Lung (tissue), 12 donors: ENCODE data around the gene GNA15. TPM values are rescaled to one million over a fixed set of nuclear protein-coding genes. Genes with fewer than 3 reads are reported as not detected.

Experiments
- ATAC-seq: fragments of 200-7000 bp; cut with Tn5 transposase; one replicate; pipeline ENCODE4 v1.9.1; 2020; ENCODE audit warnings: moderate number of reproducible peaks; ENCODE audit not compliant: insufficient read depth, low FRiP score
- DNase-seq, 3 donors: peaks; one replicate each; pipeline ENCODE4 v3.0.0-alpha.2; 2013 to 2017
- H3K27ac ChIP-seq, 2 donors: one replicate each; pipeline ENCODE4 v1.5.1; 2013; ENCODE audit warnings: mild to moderate bottlenecking in 2 of 2, moderate library complexity in 2 of 2, control low read depth in 1 of 2, inconsistent platforms in 1 of 2, low read depth in 1 of 2, low read length in 1 of 2
- H3K27me3 ChIP-seq, 3 donors: one replicate each; pipeline ENCODE4 v1.5.1; 2013; ENCODE audit warnings: low read length in 2 of 3; ENCODE audit not compliant: control insufficient read depth in 3 of 3, insufficient read depth in 3 of 3
- H3K36me3 ChIP-seq, 4 donors: one replicate each; pipeline ENCODE4 v1.5.1; 2013; ENCODE audit warnings: low read length in 4 of 4, mild to moderate bottlenecking in 1 of 4, moderate library complexity in 1 of 4; ENCODE audit not compliant: control insufficient read depth in 4 of 4, insufficient read depth in 4 of 4
- H3K4me1 ChIP-seq, 5 donors: one replicate each; pipeline ENCODE4 v1.5.1; 2013; ENCODE audit warnings: low read length in 5 of 5, mild to moderate bottlenecking in 2 of 5, moderate library complexity in 1 of 5; ENCODE audit not compliant: control insufficient read depth in 5 of 5, insufficient read depth in 5 of 5
- H3K4me3 ChIP-seq: one replicate; pipeline ENCODE4 v1.5.1; 2013; ENCODE audit warnings: mild to moderate bottlenecking, control low read depth, moderate library complexity
- H3K9ac ChIP-seq, 2 donors: one replicate each; pipeline ENCODE4 v1.5.1; 2013; ENCODE audit warnings: low read length in 2 of 2, control low read depth in 1 of 2; ENCODE audit not compliant: insufficient read depth in 1 of 2
- H3K9me3 ChIP-seq, 4 donors: one replicate each; pipeline ENCODE4 v1.5.1; 2013; ENCODE audit warnings: low read length in 3 of 4, mild to moderate bottlenecking in 1 of 4, moderate library complexity in 1 of 4; ENCODE audit not compliant: control insufficient read depth in 4 of 4, insufficient read depth in 3 of 4
- WGBS, 2 donors: extraction: QIAGEN DNeasy Blood & Tissue Kit; methylation state at CpG; one replicate each; pipeline ENCODE4 v1.1.7; 2013; 5-methylcytosine and 5-hydroxymethylcytosine counted together
- polyA plus RNA-seq, 2 donors: library from polyadenylated mRNA; stranded (reverse); fragments of 200-250 nt; gene quantifications; one replicate each; pipeline ENCODE4 v1.2.1, GENCODE V29; 2013
- total RNA-seq, 2 donors: library from RNA; depleted of rRNA in 1 of 2; stranded (reverse); fragments of >200 nt in 1 of 2; gene quantifications; one replicate each; pipeline ENCODE4 v1.2.1, GENCODE V29; 2014 to 2021
- TF ChIP-seq, protein P1 (sequence below): IDR thresholded peaks from 2 replicates; pipeline ENCODE4 v1.5.1; 2012; ENCODE audit warnings: mild to moderate bottlenecking; ENCODE audit errors: control extremely low read depth, extremely low read depth
- donor health status: control.
- donor health status: control.
- donor health status: Bipolar disorder and iron deficiency.
- donor health status: healthy.
- donor health status: DM: yes; HTN: yes; CAD: no.

GNA15 gene
- total and polyA plus RNA-seq, 4 donors: 18.6 to 65.4 (median 28.7) TPM

DNA sequence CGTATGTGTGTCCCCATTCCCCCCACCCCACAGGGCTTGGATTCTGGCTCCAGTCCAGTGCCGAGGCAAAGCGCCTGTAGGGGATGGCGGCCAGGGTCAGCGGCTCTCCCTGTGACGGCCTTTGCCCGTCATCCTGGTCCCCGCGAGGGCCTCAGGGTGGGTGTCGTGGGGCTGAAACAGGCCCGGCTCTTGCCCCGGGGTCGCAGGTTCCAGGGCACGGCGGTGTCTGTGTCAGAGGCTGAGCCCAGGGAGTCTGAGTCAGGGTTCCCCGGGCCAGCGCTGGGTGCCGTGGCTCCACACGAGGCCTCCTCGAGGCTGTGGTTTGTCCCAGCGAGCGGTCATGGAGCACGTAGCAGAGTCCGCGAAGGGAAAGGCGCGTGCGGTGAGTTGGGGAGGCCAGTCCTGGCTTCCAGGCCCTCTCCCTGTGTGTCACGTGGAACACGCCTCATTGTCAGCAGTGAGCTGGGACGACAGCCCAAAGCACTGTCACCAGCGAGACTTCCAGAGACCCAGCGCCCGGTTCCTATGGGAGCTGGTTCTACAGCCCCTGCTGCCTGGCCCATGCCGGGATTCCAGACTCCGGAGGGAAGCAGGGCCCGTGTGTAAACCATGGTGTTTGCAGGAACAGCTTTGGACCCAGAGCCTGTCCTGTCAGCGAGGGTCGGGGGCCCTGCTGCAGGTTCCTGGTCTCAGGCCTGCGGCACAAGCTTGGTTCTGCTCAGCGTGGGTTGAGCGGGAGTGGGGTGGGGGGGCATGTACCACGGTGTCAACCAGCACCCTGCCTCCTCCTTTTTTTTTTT lies 63.3 kb downstream of the GNA15 start:
- Histone ChIP-seq H3K36me3 (peaks cover 0 to 46% (median 0%) of the 10 kb centered on the region in 4 donors), H3K9me3 (no peaks in the 10 kb centered on the region), H3K27ac (no peak overlapping the region), H3K4me1 (no peaks in the 10 kb centered on the region), H3K9ac (no peak overlapping the region), H3K4me3 (no peak overlapping the region), H3K27me3 (no peaks in the 10 kb centered on the region)
- TF ChIP-seq, protein P1, sequence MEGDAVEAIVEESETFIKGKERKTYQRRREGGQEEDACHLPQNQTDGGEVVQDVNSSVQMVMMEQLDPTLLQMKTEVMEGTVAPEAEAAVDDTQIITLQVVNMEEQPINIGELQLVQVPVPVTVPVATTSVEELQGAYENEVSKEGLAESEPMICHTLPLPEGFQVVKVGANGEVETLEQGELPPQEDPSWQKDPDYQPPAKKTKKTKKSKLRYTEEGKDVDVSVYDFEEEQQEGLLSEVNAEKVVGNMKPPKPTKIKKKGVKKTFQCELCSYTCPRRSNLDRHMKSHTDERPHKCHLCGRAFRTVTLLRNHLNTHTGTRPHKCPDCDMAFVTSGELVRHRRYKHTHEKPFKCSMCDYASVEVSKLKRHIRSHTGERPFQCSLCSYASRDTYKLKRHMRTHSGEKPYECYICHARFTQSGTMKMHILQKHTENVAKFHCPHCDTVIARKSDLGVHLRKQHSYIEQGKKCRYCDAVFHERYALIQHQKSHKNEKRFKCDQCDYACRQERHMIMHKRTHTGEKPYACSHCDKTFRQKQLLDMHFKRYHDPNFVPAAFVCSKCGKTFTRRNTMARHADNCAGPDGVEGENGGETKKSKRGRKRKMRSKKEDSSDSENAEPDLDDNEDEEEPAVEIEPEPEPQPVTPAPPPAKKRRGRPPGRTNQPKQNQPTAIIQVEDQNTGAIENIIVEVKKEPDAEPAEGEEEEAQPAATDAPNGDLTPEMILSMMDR: no peak
- ATAC-seq: no peak
- 94 to 95% methylated on average over 43 of the region's 43 CpGs for WGBS, 2 donors
- no peak for DNase-seq

DNA sequence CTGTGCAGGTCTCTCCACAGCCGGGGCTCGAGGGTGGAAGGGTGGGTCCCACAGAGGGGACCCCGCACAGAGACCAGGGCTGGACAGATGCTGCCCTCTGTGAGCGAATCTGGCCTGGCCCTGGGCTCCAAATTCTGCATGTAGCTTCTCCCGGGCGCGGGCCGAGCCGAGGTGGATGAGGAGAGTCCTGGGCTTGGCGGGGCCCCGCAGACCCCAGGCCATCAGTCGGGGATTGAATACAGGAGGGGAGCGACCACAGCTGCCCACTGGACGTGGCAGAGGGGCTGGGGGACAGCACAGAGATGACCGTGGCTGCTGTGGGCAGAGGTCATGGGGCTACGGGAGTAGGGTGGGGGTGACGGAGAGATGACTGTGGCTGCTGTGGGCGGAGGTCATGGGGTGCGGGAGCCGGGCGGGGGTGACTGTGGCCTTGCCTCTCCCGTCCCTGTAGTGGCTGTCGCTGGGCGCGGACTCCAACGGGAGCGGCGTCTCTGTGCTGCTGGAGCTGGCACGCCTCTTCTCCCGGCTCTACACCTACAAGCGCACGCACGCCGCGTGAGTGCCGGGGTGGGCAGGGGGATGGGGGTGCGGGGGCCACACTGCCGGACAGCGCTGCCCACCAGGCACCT lies 65.4 kb downstream of the GNA15 start:
- 97% methylated on average over 37 to 39 of the region's 39 CpGs for WGBS, 2 donors
- Histone ChIP-seq H3K9ac (no peak overlapping the region), H3K36me3 (peaks cover 0 to 59% (median under 1%) of the 10 kb centered on the region in 4 donors), H3K27me3 (no peaks in the 10 kb centered on the region), H3K9me3 (no peaks in the 10 kb centered on the region), H3K4me3 (no peak overlapping the region), H3K27ac (no peak overlapping the region), H3K4me1 (no peaks in the 10 kb centered on the region)
- no peak for ATAC-seq
- no peak for DNase-seq
- TF ChIP-seq, protein P1: no peak

DNA sequence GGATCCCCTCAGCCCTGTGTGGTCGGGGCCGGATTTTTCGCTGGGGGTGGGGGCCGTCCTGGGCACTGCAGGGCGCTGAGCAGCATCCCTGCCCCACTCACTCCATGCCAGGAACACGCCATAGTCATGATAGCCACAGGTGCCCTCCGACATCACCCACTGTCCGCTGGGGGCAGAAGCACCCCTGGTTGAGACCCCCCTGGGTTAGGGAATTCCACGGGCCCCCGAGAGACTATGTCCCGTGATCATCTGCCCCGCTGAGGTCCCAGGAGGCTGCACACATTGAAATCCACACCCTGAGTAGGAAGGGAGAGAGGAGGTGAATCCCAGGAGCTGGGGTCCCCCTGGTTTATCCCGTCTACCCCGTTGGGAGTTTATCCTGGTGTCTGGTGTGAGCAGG lies 66.1 kb downstream of the GNA15 start:
- no peaks in the 10 kb centered on the region for H3K27me3 ChIP-seq
- no peak overlapping the region for H3K9ac ChIP-seq
- TF ChIP-seq, protein P1: no peak
- peaks cover 0 to 55% (median under 1%) of the 10 kb centered on the region in 4 donors for H3K36me3 ChIP-seq
- H3K4me1 ChIP-seq: no peaks in the 10 kb centered on the region
- WGBS, 2 donors: 96% methylated on average over 14 of the region's 14 CpGs
- H3K4me3 ChIP-seq: no peak overlapping the region
- no peak overlapping the region for H3K27ac ChIP-seq
- H3K9me3 ChIP-seq: no peaks in the 10 kb centered on the region
- ATAC-seq (no peak), DNase-seq (no peak)
